H1 (cell line): ENCODE results near the gene RBM47. TPM values are rescaled to one million over a fixed set of nuclear protein-coding genes. Genes with fewer than 3 reads are reported as not detected.

Experiments used
- CTCF ChIA-PET: fragments of 300-600 bp; sonication (Branson Sonifier 250); formaldehyde crosslinking; loops from one replicate; lab custom pipeline; 2021; ENCODE audit not compliant: partially characterized antibody; lab: Charles Lee
- POLR2A ChIA-PET: fragments of 300-600 bp; sonication (Branson Sonifier 250); formaldehyde crosslinking; loops from one replicate; lab custom pipeline; 2021; ENCODE audit warnings: inconsistent platforms; ENCODE audit not compliant: partially characterized antibody; lab: Charles Lee
- DNase-seq, 2 experiments: peaks; one replicate each; pipeline versions ENCODE4 v3.0.0 to v3.0.0-alpha.2; 2010 to 2022; ENCODE audit warnings: low spot score in 2 of 2, low read depth in 1 of 2, mixed read lengths in 1 of 2
- FAIRE-seq: peaks from 2 replicates; lab custom pipeline; 2011; peaks lifted over from hg19 to GRCh38; lab: Jason Lieb, UNC
- H2AFZ ChIP-seq: 2 replicates; pipeline ENCODE4 v1.8.1; 2012; ENCODE audit warnings: low read length, inconsistent platforms
- H2AK5ac ChIP-seq: 2 replicates; pipeline ENCODE4 v1.6.1; 2013; ENCODE audit warnings: low read depth, low read length
- H2BK120ac ChIP-seq: replicated peaks from 2 replicates; pipeline ENCODE3; 2013; ENCODE audit warnings: low read depth, low read length, inconsistent platforms
- H2BK12ac ChIP-seq: 2 replicates; pipeline ENCODE4 v1.6.1; 2013; ENCODE audit warnings: low read depth, low read length
- H2BK15ac ChIP-seq: 2 replicates; pipeline ENCODE4 v1.6.1; 2013; ENCODE audit warnings: low read length
- H2BK20ac ChIP-seq: 2 replicates; pipeline ENCODE4 v1.6.1; 2013; ENCODE audit warnings: low read length
- H2BK5ac ChIP-seq: 2 replicates; pipeline ENCODE4 v1.6.1; 2013; ENCODE audit warnings: low read depth, low read length
- H3K14ac ChIP-seq: 2 replicates; pipeline ENCODE4 v1.6.1; 2013; ENCODE audit warnings: inconsistent platforms; ENCODE audit not compliant: insufficient read length
- H3K18ac ChIP-seq: 2 replicates; pipeline ENCODE4 v1.6.1; 2013; ENCODE audit warnings: low read length; ENCODE audit errors: extremely low read depth
- H3K23ac ChIP-seq: 2 replicates; pipeline ENCODE4 v1.6.1; 2013; ENCODE audit warnings: inconsistent platforms; ENCODE audit not compliant: insufficient read length
- H3K23me2 ChIP-seq: 2 replicates; pipeline ENCODE4 v1.6.1; 2013; ENCODE audit warnings: low read depth, low read length
- H3K27ac ChIP-seq: 2 replicates; pipeline ENCODE4 v1.6.1; 2011; ENCODE audit warnings: low read depth, low read length, inconsistent platforms
- H3K27me3 ChIP-seq, 4 experiments: replicated peaks in 1 of 4; 1 replicate in 1 of 4; 2 replicates in 3 of 4; pipeline versions ENCODE4 v1.6.1 to v1.8.1; 2011 to 2013; ENCODE audit warnings: low read length in 3 of 4, mild to moderate bottlenecking in 3 of 4, inconsistent platforms in 2 of 4, mixed read lengths in 2 of 4, moderate library complexity in 1 of 4; ENCODE audit not compliant: control insufficient read depth in 3 of 4, insufficient read depth in 3 of 4; ENCODE audit errors: extremely low read depth in 1 of 4
- H3K36me3 ChIP-seq, 4 experiments: 2 replicates each; pipeline versions ENCODE4 v1.6.1 to v1.8.1; 2011 to 2013; ENCODE audit warnings: mild to moderate bottlenecking in 4 of 4, low read length in 3 of 4, moderate library complexity in 2 of 4, control low read depth in 1 of 4, inconsistent platforms in 1 of 4; ENCODE audit not compliant: insufficient read depth in 4 of 4, control insufficient read depth in 2 of 4
- H3K4ac ChIP-seq: replicated peaks from 2 replicates; pipeline ENCODE3; 2013; ENCODE audit warnings: low read length, low read depth, mixed read lengths, inconsistent platforms; ENCODE audit not compliant: insufficient read length
- H3K4me1 ChIP-seq, 4 experiments: replicated peaks in 1 of 4; 1 replicate in 1 of 4; 2 replicates in 3 of 4; pipeline versions ENCODE4 v1.6.1 to v1.8.1; 2011 to 2013; ENCODE audit warnings: low read length in 3 of 4, inconsistent platforms in 2 of 4, mixed read lengths in 1 of 4; ENCODE audit not compliant: insufficient read depth in 4 of 4, control insufficient read depth in 3 of 4
- H3K4me2 ChIP-seq, 2 experiments: 2 replicates each; pipeline versions ENCODE4 v1.6.1 to v1.8.1; 2011 to 2013; ENCODE audit warnings: low read depth in 2 of 2, low read length in 2 of 2, control low read depth in 1 of 2, inconsistent platforms in 1 of 2, mild to moderate bottlenecking in 1 of 2; ENCODE audit not compliant: insufficient read depth in 1 of 2
- H3K4me3 ChIP-seq, 4 experiments: fragments of 200-600, 300-600 bp in 1 of 4; sonication (generic), shearing (Covaris generic), sonication (Bioruptor Twin) in 1 of 4; 2 replicates each; pipeline versions ENCODE4 v1.5.1 to v1.8.1; 2011 to 2016; ENCODE audit warnings: low read length in 4 of 4, low read depth in 3 of 4, control low read depth in 2 of 4, inconsistent platforms in 2 of 4, mild to moderate bottlenecking in 2 of 4, mixed read lengths in 1 of 4, moderate library complexity in 1 of 4; ENCODE audit not compliant: insufficient read depth in 2 of 4; ENCODE audit errors: extremely low read depth in 1 of 4
- H3K56ac ChIP-seq: replicated peaks from 2 replicates; pipeline ENCODE3; 2013; ENCODE audit warnings: low read depth, mild to moderate bottlenecking, mixed read lengths, low read length, inconsistent platforms; ENCODE audit not compliant: insufficient read length
- H3K79me1 ChIP-seq: 2 replicates; pipeline ENCODE4 v1.6.1; 2013; ENCODE audit warnings: low read depth, low read length, control low read depth
- H3K79me2 ChIP-seq, 2 experiments: 2 replicates each; pipeline versions ENCODE4 v1.6.1 to v1.8.1; 2012 to 2013; ENCODE audit warnings: low read length in 2 of 2, mild to moderate bottlenecking in 2 of 2, inconsistent platforms in 1 of 2; ENCODE audit not compliant: insufficient read depth in 2 of 2, control insufficient read depth in 1 of 2
- H3K9ac ChIP-seq, 4 experiments: replicated peaks in 1 of 4; 1 replicate in 1 of 4; 2 replicates in 3 of 4; pipeline versions ENCODE4 v1.6.1 to v1.8.1; 2011 to 2013; ENCODE audit warnings: low read depth in 3 of 4, low read length in 3 of 4, control low read depth in 2 of 4, mild to moderate bottlenecking in 2 of 4, moderate library complexity in 2 of 4, inconsistent platforms in 1 of 4; ENCODE audit errors: extremely low read depth in 1 of 4
- H3K9me3 ChIP-seq, 2 experiments: 2 replicates each; pipeline versions ENCODE4 v1.6.1 to v1.8.1; 2012 to 2013; ENCODE audit warnings: mild to moderate bottlenecking in 2 of 2, moderate library complexity in 2 of 2, control low read depth in 1 of 2, inconsistent platforms in 1 of 2, low read depth in 1 of 2, low read length in 1 of 2, mixed read lengths in 1 of 2; ENCODE audit not compliant: insufficient read depth in 2 of 2
- H4K20me1 ChIP-seq, 2 experiments: replicated peaks in 1 of 2; 2 replicates each; pipeline versions ENCODE3 to v1.8.1; 2011 to 2013; ENCODE audit warnings: inconsistent platforms in 2 of 2, low read length in 2 of 2, mild to moderate bottlenecking in 1 of 2; ENCODE audit not compliant: insufficient read depth in 2 of 2, control insufficient read depth in 1 of 2
- H4K5ac ChIP-seq: 2 replicates; pipeline ENCODE4 v1.6.1; 2013; ENCODE audit warnings: low read length, low read depth, mixed read lengths, inconsistent platforms; ENCODE audit not compliant: insufficient read length
- H4K8ac ChIP-seq: 2 replicates; pipeline ENCODE4 v1.8.0; 2013; ENCODE audit warnings: mild to moderate bottlenecking, moderate library complexity, low read length, inconsistent platforms; ENCODE audit not compliant: insufficient read depth; ENCODE audit errors: extremely low read depth
- H4K91ac ChIP-seq: replicated peaks from 2 replicates; pipeline ENCODE3; 2013; ENCODE audit warnings: low read length, mixed read lengths, inconsistent platforms; ENCODE audit not compliant: insufficient read length
- EZH2 ChIP-seq: fragments of 200-600 bp; sonication (generic); IDR thresholded peaks from 2 replicates; pipeline ENCODE4 v1.7.1; 2012; ENCODE audit warnings: low read depth, mild to moderate bottlenecking, moderate library complexity, low read length, inconsistent platforms; ENCODE audit not compliant: severe bottlenecking
- KDM5A ChIP-seq: fragments of 200-600 bp; IDR thresholded peaks from 2 replicates; pipeline ENCODE4 v1.7.1; 2012; ENCODE audit warnings: mild to moderate bottlenecking, low read length, inconsistent platforms, mixed read lengths
- RNF2 ChIP-seq: fragments of 200-900, 300-1000 bp; sonication (generic); IDR thresholded peaks from 2 replicates; pipeline ENCODE4 v1.7.1; 2016; ENCODE audit warnings: borderline replicate concordance, low read depth, mild to moderate bottlenecking, antibody characterized with exemption, low read length; ENCODE audit not compliant: poor library complexity, severe bottlenecking; ENCODE audit errors: missing control alignments
- SP1 ChIP-seq: IDR thresholded peaks from 2 replicates; pipeline ENCODE4 v1.6.1; 2011; ENCODE audit warnings: low read depth, low read length
- WGBS, 2 experiments: shearing (Covaris generic) in 1 of 2; methylation state at CpG; one replicate each; pipeline versions ENCODE4 v1.1.6 to v1.1.7; 2013 to 2015; ENCODE audit warnings: low lambda C conversion rate in 2 of 2, mixed read lengths in 2 of 2, inconsistent platforms in 1 of 2, low coverage in 1 of 2, missing lambda C conversion rate in 1 of 2; ENCODE audit not compliant: insufficient replicate concordance in 2 of 2, insufficient coverage in 1 of 2, insufficient read length in 1 of 2; ENCODE audit errors: extremely low coverage in 1 of 2, missing lambda C conversion rate in 1 of 2; 5-methylcytosine and 5-hydroxymethylcytosine counted together
- polyA plus RNA-seq, 7 experiments: library from polyadenylated mRNA; depleted of rRNA in 3 of 7; stranded (reverse) in 5 of 7; unstranded in 2 of 7; fragments of >200 nt in 5 of 7; fragments of 200-250 nt in 2 of 7; gene quantifications; 1 replicate in 5 of 7; 2 replicates in 1 of 7; 4 replicates in 1 of 7; pipeline versions ENCODE4 v1.2.1 to v1.2.3, GENCODE V29; 2011 to 2013; ENCODE audit warnings: missing spikeins in 2 of 7, mixed read lengths in 2 of 7
- total RNA-seq: library from RNA; stranded (reverse); fragmentation: NEBNext Ultra II Directional; extraction: Animal tissue kit (Norgen Biotek cat#: 25700); gene quantifications from 2 replicates; pipeline ENCODE4 v1.2.1, GENCODE V29; 2021

The RBM47 gene
- total and polyA plus RNA-seq, 2 of the 8 experiments (the other 6 are each of a cell fraction or from before 2014, with no cell fraction given), result 42.8 to 78.9 TPM

GRCh38 chr4:40523581-40523980 is 106.1 kb downstream of the RBM47 start:
- Histone ChIP-seq H2BK20ac (no peak overlapping the region), H3K9ac (no peak overlapping the region), H3K4me1 (peaks cover 0 to 11% (median 3%) of the 10 kb centered on the region in 4 experiments; a peak in 4 of 7 replicates), H3K56ac (no peak overlapping the region), H3K36me3 (no peaks in the 10 kb centered on the region), H4K5ac (no peak overlapping the region), H3K23me2 (no peaks in the 10 kb centered on the region), H3K79me1 (no peaks in the 10 kb centered on the region), H2BK120ac (no peak overlapping the region), H3K79me2 (peaks cover 0 to 2% of the 10 kb centered on the region in 2 experiments; a peak in 1 of 4 replicates), H3K27me3 (no peaks in the 10 kb centered on the region), H2BK15ac (no peak overlapping the region), H3K4me3 (no peak overlapping the region), H3K4me2 (no peak overlapping the region), H3K23ac (no peak overlapping the region), H3K14ac (no peak overlapping the region), H3K27ac (no peak overlapping the region), H2AK5ac (no peak overlapping the region), H3K9me3 (no peaks in the 10 kb centered on the region), H4K91ac (no peak overlapping the region), H4K20me1 (no peaks in the 10 kb centered on the region), H2BK12ac (no peak overlapping the region), H4K8ac (no peak overlapping the region), H3K18ac (no peak overlapping the region), H3K4ac (no peak overlapping the region)
- CTCF ChIA-PET, result interaction anchor here (0.7 kb wide), 1 partner anchor 57 kb away, joined by 3 read pairs; no protein-coding TSS in a partner anchor
- WGBS, 2 experiments, result 93% methylated on average over 7 of the region's 7 CpGs; no CpG with 5 or more reads in 1 of the 2 experiments
- FAIRE-seq (no peak), DNase-seq (no peak)
- TF ChIP-seq RNF2 (no peak), KDM5A (no peak), SP1 (no peak), EZH2 (no peak)
- TF ChIP-seq, all 59 proteins: peak for 0
- Histone ChIP-seq H2AFZ (no peak overlapping the region), H2BK5ac (no peak overlapping the region)
- POLR2A ChIA-PET, result no interaction called here
